GM19099 (cell line): Measurements from ENCODE around the gene RETREG3.

Source experiments
- POLR2A ChIP-seq: IDR thresholded peaks from 3 replicates; pipeline ENCODE4 v1.6.1; 2011; ENCODE audit warnings: low read depth; ENCODE audit not compliant: insufficient read length; ENCODE audit errors: extremely low read depth

Gene RETREG3

GRCh38 chr17:42548993-42549755, 60.0 kb downstream of the RETREG3 start:
- TF ChIP-seq POLR2A: no peak

DNA sequence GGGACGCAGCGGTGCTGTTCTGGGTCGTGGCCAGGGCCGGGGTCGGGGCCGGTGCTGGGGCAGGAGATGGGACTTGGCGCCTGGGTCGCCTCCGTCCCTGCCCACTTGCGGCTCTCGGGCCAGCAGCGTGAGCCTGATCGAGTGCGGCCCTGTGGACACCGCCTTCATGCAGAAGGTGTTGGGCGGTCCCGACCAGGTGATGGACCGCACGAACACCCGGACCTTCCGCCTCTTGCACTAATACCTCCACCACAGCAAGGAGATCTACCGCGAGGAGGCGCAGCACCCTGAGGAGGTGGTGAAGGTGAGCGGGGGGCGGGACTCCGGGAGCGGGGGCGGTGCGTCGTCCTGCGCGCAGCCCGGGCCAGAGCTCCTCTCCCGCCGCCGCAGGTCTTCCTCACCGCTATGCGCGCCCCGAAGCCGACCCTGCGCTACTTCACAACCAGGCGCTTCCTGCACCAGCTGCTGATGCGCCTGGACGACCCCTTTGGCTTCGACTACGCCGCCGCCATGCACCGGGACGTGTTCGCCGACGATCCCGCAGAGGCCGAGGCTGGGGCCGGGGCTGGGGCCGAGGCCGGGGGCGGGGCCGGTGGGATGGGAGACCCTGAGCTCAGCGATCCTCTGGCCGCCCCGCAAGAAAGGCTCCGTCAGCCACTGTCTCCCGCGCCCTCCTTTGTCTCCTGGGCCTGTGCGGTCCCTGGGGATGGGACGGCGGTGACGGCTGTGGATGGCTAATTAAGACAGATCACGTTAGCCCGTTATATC, 60.9 kb downstream of the RETREG3 start:
- TF ChIP-seq POLR2A: peak; percentile 5

GRCh38 chr17:42547698-42548069, 61.5 kb downstream of the RETREG3 start:
- TF ChIP-seq POLR2A: no peak

DNA sequence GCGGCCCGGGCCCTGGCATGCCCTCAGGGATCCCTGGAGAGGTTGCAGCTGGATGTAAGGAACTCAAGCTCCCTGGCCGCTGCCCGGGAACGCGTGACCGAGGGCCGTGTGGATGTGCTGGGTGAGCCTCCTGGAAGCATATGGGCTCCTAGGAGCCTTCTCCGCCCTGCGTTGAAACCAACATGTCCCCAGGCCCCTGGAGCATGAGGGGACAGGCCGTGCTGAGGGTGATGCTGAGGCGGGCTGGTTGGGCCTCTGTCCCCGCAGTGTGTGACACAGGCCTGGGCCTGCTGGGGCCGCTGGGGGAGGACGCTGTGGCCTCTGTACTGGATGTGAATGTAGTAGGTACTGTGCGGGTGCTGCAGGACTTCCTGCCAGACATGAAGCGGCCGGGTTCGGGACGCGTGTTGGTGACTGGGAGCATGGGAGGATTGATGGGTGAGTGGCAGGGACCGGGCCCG, 62.1 kb downstream of the RETREG3 start:
- TF ChIP-seq POLR2A: no peak

DNA sequence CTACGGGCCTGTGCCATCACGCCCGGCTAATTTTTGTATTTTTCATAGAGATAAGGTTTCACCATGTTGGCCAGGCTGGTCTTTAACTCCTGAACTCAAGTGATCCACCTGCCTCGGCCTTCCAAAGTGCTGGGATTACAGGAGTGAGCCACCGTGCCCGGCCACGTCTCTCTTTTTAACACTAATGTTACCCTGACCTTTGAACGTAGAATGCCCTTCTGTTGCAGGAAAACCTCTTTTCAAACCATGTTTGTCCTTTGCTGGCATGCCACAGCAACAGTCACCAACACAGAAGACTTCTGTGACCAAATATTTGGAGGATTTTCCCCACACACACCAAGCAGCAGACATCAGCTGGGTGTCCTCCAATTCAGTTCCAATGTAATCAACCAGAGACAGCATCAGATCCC, 64.3 kb downstream of the RETREG3 start:
- TF ChIP-seq POLR2A: no peak

DNA sequence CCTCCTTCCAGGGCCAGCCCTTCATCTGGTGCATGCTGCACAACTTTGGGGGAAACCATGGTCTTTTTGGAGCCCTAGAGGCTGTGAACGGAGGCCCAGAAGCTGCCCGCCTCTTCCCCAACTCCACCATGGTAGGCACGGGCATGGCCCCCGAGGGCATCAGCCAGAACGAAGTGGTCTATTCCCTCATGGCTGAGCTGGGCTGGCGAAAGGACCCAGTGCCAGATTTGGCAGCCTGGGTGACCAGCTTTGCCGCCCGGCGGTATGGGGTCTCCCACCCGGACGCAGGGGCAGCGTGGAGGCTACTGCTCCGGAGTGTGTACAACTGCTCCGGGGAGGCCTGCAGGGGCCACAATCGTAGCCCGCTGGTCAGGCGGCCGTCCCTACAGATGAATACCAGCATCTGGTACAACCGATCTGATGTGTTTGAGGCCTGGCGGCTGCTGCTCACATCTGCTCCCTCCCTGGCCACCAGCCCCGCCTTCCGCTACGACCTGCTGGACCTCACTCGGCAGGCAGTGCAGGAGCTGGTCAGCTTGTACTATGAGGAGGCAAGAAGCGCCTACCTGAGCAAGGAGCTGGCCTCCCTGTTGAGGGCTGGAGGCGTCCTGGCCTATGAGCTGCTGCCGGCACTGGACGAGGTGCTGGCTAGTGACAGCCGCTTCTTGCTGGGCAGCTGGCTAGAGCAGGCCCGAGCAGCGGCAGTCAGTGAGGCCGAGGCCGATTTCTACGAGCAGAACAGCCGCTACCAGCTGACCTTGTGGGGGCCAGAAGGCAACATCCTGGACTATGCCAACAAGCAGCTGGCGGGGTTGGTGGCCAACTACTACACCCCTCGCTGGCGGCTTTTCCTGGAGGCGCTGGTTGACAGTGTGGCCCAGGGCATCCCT, 65.7 kb downstream of the RETREG3 start:
- TF ChIP-seq POLR2A: no peak

- no peak for TF ChIP-seq POLR2A
Measured at GRCh38 chr17:42541041-42541833, 67.9 kb downstream of the RETREG3 start.

DNA sequence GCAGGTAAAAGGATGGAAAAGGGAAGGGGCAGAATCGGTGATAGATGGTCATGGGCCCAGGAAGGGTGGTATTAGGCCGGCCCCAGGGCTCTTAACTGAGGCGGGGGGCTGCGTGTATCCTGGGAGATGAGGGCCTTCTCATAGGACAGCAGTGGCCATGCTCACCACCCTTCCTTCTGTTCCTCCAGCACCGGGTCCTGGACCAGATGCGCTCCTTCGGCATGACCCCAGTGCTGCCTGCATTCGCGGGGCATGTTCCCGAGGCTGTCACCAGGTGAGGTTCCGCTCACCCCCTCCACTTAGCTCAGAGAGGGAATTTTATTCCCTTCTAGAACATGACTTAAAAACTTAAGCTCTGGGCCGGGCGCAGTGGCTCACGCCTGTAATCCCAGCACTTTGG, 70.7 kb downstream of the RETREG3 start:
- no peak for TF ChIP-seq POLR2A

DNA sequence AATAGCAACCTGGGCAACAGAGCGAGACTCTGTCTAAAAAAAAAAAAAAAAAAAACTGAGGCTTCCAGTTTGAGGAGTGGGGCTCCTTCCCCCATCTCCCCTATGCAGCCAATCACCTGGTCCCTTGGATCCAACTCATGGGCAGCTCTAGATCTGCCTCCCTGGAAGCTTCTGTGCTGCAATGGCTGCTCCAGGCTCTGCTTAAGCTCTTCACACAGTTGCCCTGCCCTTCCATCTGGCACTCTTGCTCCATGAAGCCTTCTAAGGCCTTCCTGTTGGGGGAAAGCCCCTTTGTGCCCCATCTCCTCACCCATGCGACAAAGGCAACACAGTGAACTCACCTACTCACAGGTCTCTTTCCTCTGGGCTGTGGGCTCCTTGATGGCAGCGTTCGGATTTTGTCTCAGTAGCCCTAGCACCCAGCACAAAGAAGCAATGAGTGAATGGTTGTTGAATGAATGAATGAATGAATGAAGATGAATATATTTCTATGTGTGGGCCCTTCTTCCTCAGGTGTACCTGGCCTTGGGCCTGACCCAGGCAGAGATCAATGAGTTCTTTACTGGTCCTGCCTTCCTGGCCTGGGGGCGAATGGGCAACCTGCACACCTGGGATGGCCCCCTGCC, 71.2 kb downstream of the RETREG3 start:
- no peak for TF ChIP-seq POLR2A

- no peak for TF ChIP-seq POLR2A
Measured at GRCh38 chr17:42537156-42537805, 71.9 kb downstream of the RETREG3 start.

- TF ChIP-seq POLR2A: no peak
Measured at GRCh38 chr17:42536372-42537155, 72.6 kb downstream of the RETREG3 start.

DNA sequence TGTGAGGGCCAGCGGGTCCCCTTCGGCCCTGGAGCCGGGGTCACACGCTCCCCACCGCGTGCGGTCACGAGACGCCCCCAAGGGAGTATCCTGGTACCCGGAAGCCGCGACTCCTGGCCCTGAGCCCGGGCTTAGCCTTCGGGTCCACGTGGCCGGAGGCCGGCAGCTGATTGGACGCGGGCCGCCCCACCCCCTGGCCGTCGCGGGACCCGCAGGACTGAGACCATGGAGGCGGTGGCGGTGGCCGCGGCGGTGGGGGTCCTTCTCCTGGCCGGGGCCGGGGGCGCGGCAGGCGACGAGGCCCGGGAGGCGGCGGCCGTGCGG, 73.2 kb downstream of the RETREG3 start, which contains the start of gene NAGLU:
TSS of gene NAGLU (plus strand) at position 194 of the 324 bp plus-strand sequence. CDS start at position 226, 32 bp downstream.
- TF ChIP-seq POLR2A: peak; percentile 85
